ENCODE measurements around the gene ZDHHC17. TPM values are rescaled to one million over a fixed set of nuclear protein-coding genes. Genes with fewer than 3 reads are reported as not detected.

Gene ZDHHC17
- total and polyA plus RNA-seq, 2 of the 13 experiments (the other 11 are each of a cell fraction or from before 2014, with no cell fraction given): 36.7 to 38.5 TPM

DNA sequence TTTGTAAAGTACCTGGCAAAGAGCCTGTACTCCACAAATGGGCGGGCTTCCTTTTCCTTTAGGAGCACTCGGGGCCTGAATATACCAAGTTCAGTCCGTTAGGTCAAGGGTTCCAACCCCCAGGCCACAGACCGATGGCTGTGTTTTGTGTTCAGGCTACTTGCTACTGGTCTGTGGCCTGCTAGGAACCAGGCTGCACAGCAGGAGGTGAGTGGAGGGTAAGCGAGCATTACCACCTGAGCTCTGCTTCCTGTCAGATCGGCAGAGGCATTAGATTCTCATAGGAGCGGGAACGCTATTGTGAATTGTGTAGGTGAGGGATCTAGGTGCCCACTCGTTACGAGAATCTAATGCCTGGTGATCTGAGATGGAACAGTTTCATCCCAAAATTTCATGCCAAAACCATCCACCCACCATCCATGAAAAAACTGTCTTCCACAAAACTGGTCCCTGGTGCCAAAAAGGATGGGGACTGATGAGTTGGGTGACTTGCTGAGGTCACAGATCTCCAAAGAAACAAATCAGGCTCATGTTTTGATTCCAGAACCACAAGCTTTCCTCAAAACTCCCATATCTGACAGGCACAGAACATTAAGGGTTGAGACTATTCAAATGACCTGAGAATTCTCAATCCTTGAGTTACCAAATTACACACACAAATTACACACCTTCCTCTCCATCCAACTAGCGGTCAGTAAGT is 110.7 kb downstream of the ZDHHC17 start:
- ATAC-seq (no peak), DNase-seq (ENCODE audit: low spot score) (no peak), FAIRE-seq (no peak)
- Histone ChIP-seq H3K9me3 (ENCODE audit: low read length) (no peaks in the 10 kb centered on the region), H3K4me3 (replicated peaks in 1 of 3; ENCODE audit: insufficient read depth in 1 of 3, low read depth in 2 of 3, low read length in 3 of 3) (no peak overlapping the region), H4K20me1 (ENCODE audit: insufficient read depth, low read length) (no peaks in the 10 kb centered on the region), H3K36me3 (replicated peaks in 1 of 2; ENCODE audit: control insufficient read depth in 1 of 2, insufficient read depth in 2 of 2, low read length in 2 of 2) (no peaks in the 10 kb centered on the region), H3K4me1 (ENCODE audit: insufficient read depth, low read length) (peaks cover 12% of the 10 kb centered on the region), H3K27ac (ENCODE audit: extremely low read length, insufficient read depth, low read length) (no peak overlapping the region), H3K9ac (ENCODE audit: insufficient read depth, low read depth, low read length) (no peak overlapping the region), H2AFZ (ENCODE audit: low read length) (no peak overlapping the region), H3K27me3 (ENCODE audit: control insufficient read depth in 1 of 2, insufficient read depth in 2 of 2, low read length in 2 of 2) (peaks cover 0 to 4% of the 10 kb centered on the region in 2 experiments; a peak in 1 of 5 replicates), H3K4me2 (ENCODE audit: low read depth, low read length) (no peak overlapping the region), H3K79me2 (ENCODE audit: insufficient read depth, low read length) (no peaks in the 10 kb centered on the region)
- intact Hi-C loops (cut with micrococcal nuclease; ENCODE audit: unreplicated experiment): no loop called here
- in situ Hi-C loops (cut with HindIII; ENCODE audit: extremely low pct_ligation_motif_present, low pct_unique_long_range_greater_than_20kb): no loop called here
- POLR2A ChIA-PET: no interaction called here
- WGBS (ENCODE audit: low lambda C conversion rate): 75% methylated on average over 11 of the region's 11 CpGs
- no TSS peak for BruUV-seq (replicated peaks)
- CTCF ChIA-PET (ENCODE audit: low intra/inter-chr PET ratio, low total read pairs): no interaction called here
- TF ChIP-seq RELA (CRISPR knock-in tag; IDR thresholded peaks at IDR 0.05) (no peak), ZNF776 (CRISPR knock-in tag; IDR thresholded peaks at IDR 0.05) (no peak), ISX (CRISPR knock-in tag; conservative IDR thresholded peaks at IDR 0.05) (no peak), ARNTL (CRISPR knock-in tag; IDR thresholded peaks at IDR 0.05) (no peak), SATB2 (CRISPR knock-in tag; IDR thresholded peaks at IDR 0.05) (no peak)
- TF ChIP-seq, protein P1, sequence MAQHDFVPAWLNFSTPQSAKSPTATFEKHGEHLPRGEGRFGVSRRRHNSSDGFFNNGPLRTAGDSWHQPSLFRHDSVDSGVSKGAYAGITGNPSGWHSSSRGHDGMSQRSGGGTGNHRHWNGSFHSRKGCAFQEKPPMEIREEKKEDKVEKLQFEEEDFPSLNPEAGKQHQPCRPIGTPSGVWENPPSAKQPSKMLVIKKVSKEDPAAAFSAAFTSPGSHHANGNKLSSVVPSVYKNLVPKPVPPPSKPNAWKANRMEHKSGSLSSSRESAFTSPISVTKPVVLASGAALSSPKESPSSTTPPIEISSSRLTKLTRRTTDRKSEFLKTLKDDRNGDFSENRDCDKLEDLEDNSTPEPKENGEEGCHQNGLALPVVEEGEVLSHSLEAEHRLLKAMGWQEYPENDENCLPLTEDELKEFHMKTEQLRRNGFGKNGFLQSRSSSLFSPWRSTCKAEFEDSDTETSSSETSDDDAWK (CRISPR knock-in tag; IDR thresholded peaks at IDR 0.05): no peak
- TF ChIP-seq, protein P2, sequence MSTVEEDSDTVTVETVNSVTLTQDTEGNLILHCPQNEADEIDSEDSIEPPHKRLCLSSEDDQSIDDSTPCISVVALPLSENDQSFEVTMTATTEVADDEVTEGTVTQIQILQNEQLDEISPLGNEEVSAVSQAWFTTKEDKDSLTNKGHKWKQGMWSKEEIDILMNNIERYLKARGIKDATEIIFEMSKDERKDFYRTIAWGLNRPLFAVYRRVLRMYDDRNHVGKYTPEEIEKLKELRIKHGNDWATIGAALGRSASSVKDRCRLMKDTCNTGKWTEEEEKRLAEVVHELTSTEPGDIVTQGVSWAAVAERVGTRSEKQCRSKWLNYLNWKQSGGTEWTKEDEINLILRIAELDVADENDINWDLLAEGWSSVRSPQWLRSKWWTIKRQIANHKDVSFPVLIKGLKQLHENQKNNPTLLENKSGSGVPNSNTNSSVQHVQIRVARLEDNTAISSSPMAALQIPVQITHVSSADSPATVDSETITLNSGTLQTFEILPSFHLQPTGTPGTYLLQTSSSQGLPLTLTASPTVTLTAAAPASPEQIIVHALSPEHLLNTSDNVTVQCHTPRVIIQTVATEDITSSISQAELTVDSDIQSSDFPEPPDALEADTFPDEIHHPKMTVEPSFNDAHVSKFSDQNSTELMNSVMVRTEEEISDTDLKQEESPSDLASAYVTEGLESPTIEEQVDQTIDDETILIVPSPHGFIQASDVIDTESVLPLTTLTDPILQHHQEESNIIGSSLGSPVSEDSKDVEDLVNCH (CRISPR knock-in tag; IDR thresholded peaks at IDR 0.05): no peak
- TF ChIP-seq, protein P3, sequence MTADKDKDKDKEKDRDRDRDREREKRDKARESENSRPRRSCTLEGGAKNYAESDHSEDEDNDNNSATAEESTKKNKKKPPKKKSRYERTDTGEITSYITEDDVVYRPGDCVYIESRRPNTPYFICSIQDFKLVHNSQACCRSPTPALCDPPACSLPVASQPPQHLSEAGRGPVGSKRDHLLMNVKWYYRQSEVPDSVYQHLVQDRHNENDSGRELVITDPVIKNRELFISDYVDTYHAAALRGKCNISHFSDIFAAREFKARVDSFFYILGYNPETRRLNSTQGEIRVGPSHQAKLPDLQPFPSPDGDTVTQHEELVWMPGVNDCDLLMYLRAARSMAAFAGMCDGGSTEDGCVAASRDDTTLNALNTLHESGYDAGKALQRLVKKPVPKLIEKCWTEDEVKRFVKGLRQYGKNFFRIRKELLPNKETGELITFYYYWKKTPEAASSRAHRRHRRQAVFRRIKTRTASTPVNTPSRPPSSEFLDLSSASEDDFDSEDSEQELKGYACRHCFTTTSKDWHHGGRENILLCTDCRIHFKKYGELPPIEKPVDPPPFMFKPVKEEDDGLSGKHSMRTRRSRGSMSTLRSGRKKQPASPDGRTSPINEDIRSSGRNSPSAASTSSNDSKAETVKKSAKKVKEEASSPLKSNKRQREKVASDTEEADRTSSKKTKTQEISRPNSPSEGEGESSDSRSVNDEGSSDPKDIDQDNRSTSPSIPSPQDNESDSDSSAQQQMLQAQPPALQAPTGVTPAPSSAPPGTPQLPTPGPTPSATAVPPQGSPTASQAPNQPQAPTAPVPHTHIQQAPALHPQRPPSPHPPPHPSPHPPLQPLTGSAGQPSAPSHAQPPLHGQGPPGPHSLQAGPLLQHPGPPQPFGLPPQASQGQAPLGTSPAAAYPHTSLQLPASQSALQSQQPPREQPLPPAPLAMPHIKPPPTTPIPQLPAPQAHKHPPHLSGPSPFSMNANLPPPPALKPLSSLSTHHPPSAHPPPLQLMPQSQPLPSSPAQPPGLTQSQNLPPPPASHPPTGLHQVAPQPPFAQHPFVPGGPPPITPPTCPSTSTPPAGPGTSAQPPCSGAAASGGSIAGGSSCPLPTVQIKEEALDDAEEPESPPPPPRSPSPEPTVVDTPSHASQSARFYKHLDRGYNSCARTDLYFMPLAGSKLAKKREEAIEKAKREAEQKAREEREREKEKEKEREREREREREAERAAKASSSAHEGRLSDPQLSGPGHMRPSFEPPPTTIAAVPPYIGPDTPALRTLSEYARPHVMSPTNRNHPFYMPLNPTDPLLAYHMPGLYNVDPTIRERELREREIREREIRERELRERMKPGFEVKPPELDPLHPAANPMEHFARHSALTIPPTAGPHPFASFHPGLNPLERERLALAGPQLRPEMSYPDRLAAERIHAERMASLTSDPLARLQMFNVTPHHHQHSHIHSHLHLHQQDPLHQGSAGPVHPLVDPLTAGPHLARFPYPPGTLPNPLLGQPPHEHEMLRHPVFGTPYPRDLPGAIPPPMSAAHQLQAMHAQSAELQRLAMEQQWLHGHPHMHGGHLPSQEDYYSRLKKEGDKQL (CRISPR knock-in tag; IDR thresholded peaks at IDR 0.05; ENCODE audit: low read depth): no peak

Data from HepG2 (cell line).